ENCODE data around the gene COP1. TPM values are rescaled to one million over a fixed set of nuclear protein-coding genes. Genes with fewer than 3 reads are reported as not detected.
A peak's percentile ranks its signal among the peaks of the same experiment; 100 is the strongest.
"Not testable (repeated sequence)": the region's sequence is repeated elsewhere in the genome, so short reads cannot be mapped to it uniquely, and the experiment has no call there.

Gene COP1
- total and polyA plus RNA-seq, 10 of the 15 experiments (the other 5 are each of a cell fraction or from before 2014, with no cell fraction given), result 17.7 to 49.9 (median 38.7) TPM

- TF ChIP-seq JUNB (IDR thresholded peaks at IDR 0.05) (peak; percentile 39), NFYB (IDR thresholded peaks at IDR 0.05; ENCODE audit: insufficient read depth, low read depth, low read length) (no peak), RAD21 (IDR thresholded peaks at IDR 0.05; ENCODE audit: insufficient read depth, low read depth, low read length) (no peak), YBX1 (IDR thresholded peaks at IDR 0.05) (no peak)
Measured at GRCh38 chr1:176205332-176205914, 1.7 kb downstream of the COP1 start (continued).

- H3K27me3 ChIP-seq (replicated peaks in 1 of 2; ENCODE audit: control insufficient read depth in 2 of 2, insufficient read depth in 2 of 2, low read length in 1 of 2); POLR2A ChIA-PET; H3K9me3 ChIP-seq (replicated peaks; ENCODE audit: control insufficient read depth, insufficient read depth, low read length); BruUV-seq (replicated peaks); ATAC-seq; FAIRE-seq; in situ Hi-C loops (cut with MboI); H2AFZ ChIP-seq (ENCODE audit: control insufficient read depth, low read depth, low read length); H3K36me3 ChIP-seq (ENCODE audit: control insufficient read depth in 2 of 2, insufficient read depth in 2 of 2, low read length in 1 of 2); H3K27ac ChIP-seq (ENCODE audit: control insufficient read depth, insufficient read depth); intact Hi-C loops (cut with micrococcal nuclease; ENCODE audit: unreplicated experiment); DNase-seq (ENCODE audit: low read depth, low spot score); H3K4me1 ChIP-seq (ENCODE audit: control insufficient read depth, insufficient read depth, low read length); H4K20me1 ChIP-seq (ENCODE audit: control insufficient read depth, insufficient read depth): not testable (repeated sequence)
- Histone ChIP-seq H3K4me3 (peak overlapping the region; percentile 69), H3K4me2 (ENCODE audit: control insufficient read depth, insufficient read depth) (peak overlapping the region; percentile 89), H3K79me2 (ENCODE audit: control insufficient read depth, insufficient read depth, low read length) (peaks cover 71% of the 10 kb centered on the region), H3K9ac (ENCODE audit: control insufficient read depth, insufficient read depth, low read length) (peak overlapping the region; percentile 96; the same call in 1 of the 2 replicates)
- 59% methylated on average over 9 of the region's 9 CpGs for WGBS (ENCODE audit: insufficient coverage, insufficient replicate concordance, low lambda C conversion rate, missing lambda C conversion rate)
- SMC1A ChIA-PET (ENCODE audit: uncharacterized antibody, unreplicated experiment), result interaction anchor here (1.3 to 1.8 kb wide), 2 partner anchors 8 to 10 kb away, joined by 3 to 7 read pairs; no protein-coding TSS in a partner anchor
- RAD21 ChIA-PET (ENCODE audit: unreplicated experiment), result interaction anchor here (0.8 to 1.2 kb wide), 2 partner anchors 14 to 20 kb away, joined by 3 to 4 read pairs; no protein-coding TSS in a partner anchor
- CTCF ChIA-PET, result interaction anchor here (1.5 kb wide), 1 partner anchor 9 kb away, joined by 4 read pairs; no protein-coding TSS in a partner anchor
- peak; percentile 25; the same call in 1 of the 2 replicates for TF ChIP-seq NR2F1 (conservative IDR thresholded peaks at IDR 0.05)
- TF ChIP-seq, protein P1, sequence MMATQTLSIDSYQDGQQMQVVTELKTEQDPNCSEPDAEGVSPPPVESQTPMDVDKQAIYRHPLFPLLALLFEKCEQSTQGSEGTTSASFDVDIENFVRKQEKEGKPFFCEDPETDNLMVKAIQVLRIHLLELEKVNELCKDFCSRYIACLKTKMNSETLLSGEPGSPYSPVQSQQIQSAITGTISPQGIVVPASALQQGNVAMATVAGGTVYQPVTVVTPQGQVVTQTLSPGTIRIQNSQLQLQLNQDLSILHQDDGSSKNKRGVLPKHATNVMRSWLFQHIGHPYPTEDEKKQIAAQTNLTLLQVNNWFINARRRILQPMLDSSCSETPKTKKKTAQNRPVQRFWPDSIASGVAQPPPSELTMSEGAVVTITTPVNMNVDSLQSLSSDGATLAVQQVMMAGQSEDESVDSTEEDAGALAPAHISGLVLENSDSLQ (IDR thresholded peaks at IDR 0.05), result peak; percentile 42; the same call in 1 of the 2 replicates
Measured at GRCh38 chr1:176204655-176205054, 2.4 kb downstream of the COP1 start.
